Transverse colon (tissue), 4 donors: ENCODE measurements around the gene HOXC13. TPM values are rescaled to one million over a fixed set of nuclear protein-coding genes. Genes with fewer than 3 reads are reported as not detected.

Experiments
- DNase-seq: peaks from one replicate; pipeline ENCODE4 v3.0.0-alpha.2; 2019
- H3K27ac ChIP-seq, 4 donors: fragments of 200-600 bp; sonication (generic); 2 replicates each; pipeline ENCODE4 v1.5.1; 2016 to 2018; ENCODE audit warnings: inconsistent platforms in 4 of 4
- H3K27me3 ChIP-seq: fragments of 200-600 bp; sonication (generic); 2 replicates; pipeline ENCODE4 v1.5.1; 2017; ENCODE audit warnings: inconsistent platforms
- H3K36me3 ChIP-seq, 4 donors: fragments of 200-600 bp; sonication (generic); 2 replicates each; pipeline ENCODE4 v1.5.1; 2017 to 2019; ENCODE audit warnings: inconsistent platforms in 4 of 4
- H3K4me1 ChIP-seq, 4 donors: fragments of 200-600 bp; sonication (generic); 2 replicates each; pipeline ENCODE4 v1.5.1; 2017 to 2020; ENCODE audit warnings: inconsistent platforms in 4 of 4
- H3K4me3 ChIP-seq, 4 donors: fragments of 200-600 bp; sonication (generic); 1 replicate in 1 of 4; 2 replicates in 3 of 4; pipeline versions ENCODE4 v1.5.1 to v1.6.1; 2017 to 2019; ENCODE audit warnings: inconsistent platforms in 4 of 4
- H3K9me3 ChIP-seq, 2 donors: fragments of 200-600 bp; sonication (generic); 2 replicates each; pipeline ENCODE4 v1.5.1; 2017 to 2019; ENCODE audit warnings: inconsistent platforms in 2 of 2
- CTCF ChIP-seq, 5 experiments: fragments of 200-600 bp in 3 of 5; fragments of 450-650 bp in 2 of 5; sonication (generic) in 3 of 5; IDR thresholded peaks; 1 replicate in 2 of 5; 2 replicates in 3 of 5; pipeline ENCODE4 v1.5.1; 2016 to 2017; ENCODE audit warnings: antibody characterized with exemption in 5 of 5, inconsistent platforms in 3 of 5, mild to moderate bottlenecking in 2 of 5, moderate library complexity in 1 of 5
- EP300 ChIP-seq: sonication (generic); formaldehyde crosslinking; IDR thresholded peaks from one replicate; pipeline ENCODE4 v1.6.1; 2017; ENCODE audit warnings: antibody characterized with exemption, low read depth
- POLR2A ChIP-seq: fragments of 450-650 bp; IDR thresholded peaks from one replicate; pipeline ENCODE4 v1.6.1; 2016; ENCODE audit warnings: antibody characterized with exemption, mild to moderate bottlenecking, moderate library complexity
- POLR2AphosphoS5 ChIP-seq, 3 donors: sonication (generic); formaldehyde crosslinking; IDR thresholded peaks; one replicate each; pipeline ENCODE4 v1.6.1; 2016; ENCODE audit warnings: antibody characterized with exemption in 3 of 3
- WGBS, 2 donors: methylation state at CpG; one replicate each; pipeline ENCODE4 v1.1.5; 2018; ENCODE audit warnings: low coverage in 1 of 2; 5-methylcytosine and 5-hydroxymethylcytosine counted together
- in situ Hi-C, 4 donors: fragments of 200-750 bp; cut with MboI; loops; one replicate each; pipeline versions ENCODE4 v1.15.0 to v1.15.1; 2017; ENCODE audit warnings: low sequenced_read_pairs in 3 of 4, low pct_ligation_motif_present in 1 of 4, low pct_unique_long_range_greater_than_20kb in 1 of 4
- intact Hi-C: fragments of 100-400 bp; cut with DNase I; formaldehyde crosslinking; loops from one replicate; pipeline ENCODE4 v1.15.1; 2023; ENCODE audit warnings: low total_unique reads
- total RNA-seq, 4 donors: library from RNA; depleted of rRNA; stranded (reverse); fragments of >200 nt; gene quantifications; one replicate each; pipeline ENCODE4 v1.1.0, GENCODE V29; 2016

HOXC13 gene
- total RNA-seq, 4 donors from 2014 or later, result not detected

GRCh38 chr12:53964315-53964713 is 25.7 kb downstream of the HOXC13 start:
- H3K9me3 ChIP-seq, result no peaks in the 10 kb centered on the region
- DNase-seq, result no peak
- peaks cover 100% of the 10 kb centered on the region for H3K27me3 ChIP-seq
- no peak overlapping the region for H3K27ac ChIP-seq
- no peaks in the 10 kb centered on the region for H3K36me3 ChIP-seq
- in situ Hi-C loops (no loop called here), intact Hi-C loops (no loop called here)
- WGBS, 2 donors, result 0 to 14% methylated on average over 1 to 2 of the region's 2 CpGs
- no peak overlapping the region for H3K4me3 ChIP-seq
- peaks cover 0 to 22% (median 6%) of the 10 kb centered on the region in 4 donors for H3K4me1 ChIP-seq
- TF ChIP-seq POLR2AphosphoS5 (IDR thresholded peaks at IDR 0.05) (no peak), CTCF (IDR thresholded peaks at IDR 0.05) (no peak), EP300 (no peak), POLR2A (no peak)

- Histone ChIP-seq H3K36me3 (no peaks in the 10 kb centered on the region), H3K4me1 (peaks cover 0 to 22% (median 6%) of the 10 kb centered on the region in 4 donors), H3K27ac (peak overlapping the region in 1 of 4 donors; percentile 55), H3K4me3 (no peak overlapping the region), H3K9me3 (no peaks in the 10 kb centered on the region), H3K27me3 (peaks cover 100% of the 10 kb centered on the region)
- 0 to 7% methylated on average over 3 to 18 of the region's 18 CpGs for WGBS, 2 donors
- intact Hi-C loops, result no loop called here
- TF ChIP-seq POLR2A (no peak), POLR2AphosphoS5 (IDR thresholded peaks at IDR 0.05) (no peak), EP300 (no peak), CTCF (IDR thresholded peaks at IDR 0.05) (no peak)
- in situ Hi-C loops, result no loop called here
- DNase-seq, result no peak
Observed at GRCh38 chr12:53965281-53966084, 26.9 kb downstream of the HOXC13 start.

DNA sequence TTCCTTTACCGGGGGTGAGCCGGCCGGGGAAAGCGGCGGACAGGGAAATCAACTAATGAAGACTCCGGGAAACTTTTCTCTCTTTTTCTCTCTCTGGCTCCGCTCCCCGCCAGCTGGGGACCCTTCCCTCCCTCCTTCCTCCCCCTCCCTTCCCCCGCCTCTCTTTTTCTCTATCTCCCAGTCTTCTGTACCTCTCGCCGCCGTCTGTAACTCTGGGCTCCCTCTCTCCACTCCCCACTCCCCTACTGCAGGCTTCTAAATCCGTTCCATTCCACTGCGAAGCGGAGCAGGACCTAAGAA is 27.4 kb downstream of the HOXC13 start:
- peaks cover 0 to 18% (median 6%) of the 10 kb centered on the region in 4 donors for H3K4me1 ChIP-seq
- intact Hi-C loops (no loop called here), in situ Hi-C loops (no loop called here)
- WGBS, 2 donors, result 19 to 20% methylated on average over 13 to 15 of the region's 15 CpGs
- H3K27ac ChIP-seq, result peak overlapping the region in 2 of 4 donors; percentile 28 to 55
- no peak for DNase-seq
- H3K4me3 ChIP-seq, result no peak overlapping the region
- TF ChIP-seq POLR2A (no peak), EP300 (no peak), CTCF (IDR thresholded peaks at IDR 0.05) (no peak), POLR2AphosphoS5 (IDR thresholded peaks at IDR 0.05) (no peak)
- no peaks in the 10 kb centered on the region for H3K9me3 ChIP-seq
- no peaks in the 10 kb centered on the region for H3K36me3 ChIP-seq
- peaks cover 100% of the 10 kb centered on the region for H3K27me3 ChIP-seq

GRCh38 chr12:53966385-53967133 is 27.9 kb downstream of the HOXC13 start:
- no peak for TF ChIP-seq POLR2AphosphoS5 (IDR thresholded peaks at IDR 0.05)
- TF ChIP-seq EP300, result no peak
- no peak for TF ChIP-seq POLR2A
- TF ChIP-seq CTCF (IDR thresholded peaks at IDR 0.05), result no peak
- no peak for DNase-seq
- peak overlapping the region in 2 of 4 donors; percentile 28 to 55 for H3K27ac ChIP-seq
- no peak overlapping the region for H3K4me3 ChIP-seq
- intact Hi-C loops, result no loop called here
- WGBS, 2 donors, result 11 to 28% methylated on average over 16 to 36 of the region's 36 CpGs
- H3K27me3 ChIP-seq, result peaks cover 100% of the 10 kb centered on the region
- no peaks in the 10 kb centered on the region for H3K36me3 ChIP-seq
- H3K9me3 ChIP-seq, result no peaks in the 10 kb centered on the region
- in situ Hi-C loops, result no loop called here
- peaks cover 0 to 14% (median 6%) of the 10 kb centered on the region in 4 donors for H3K4me1 ChIP-seq
